Panc1 (cell line): ENCODE results near the gene NANOS2. TPM values are rescaled to one million over a fixed set of nuclear protein-coding genes. Genes with fewer than 3 reads are reported as not detected.
A peak's percentile ranks its signal among the peaks of the same experiment; 100 is the strongest.

Experiments
- ATAC-seq: fragments of 200-7000 bp; cut with Tn5 transposase; 2 replicates; pipeline ENCODE4 v1.9.1; 2020; ENCODE audit warnings: mild to moderate bottlenecking, moderate library complexity
- BruUV-seq: library from RNA; stranded (reverse); fragments of 400-500 nt; replicated peaks from 2 replicates; lab custom pipeline; 2021; lab: Mats Ljungman, UMichigan
- CTCF ChIA-PET: fragments of 300-600 bp; sonication (Branson Sonifier 250); formaldehyde crosslinking; loops from one replicate; lab custom pipeline; 2022; ENCODE audit warnings: antibody characterized with exemption; lab: Charles Lee
- POLR2A ChIA-PET: fragments of 300-600 bp; sonication (Branson Sonifier 250); formaldehyde crosslinking; loops from one replicate; lab custom pipeline; 2022; ENCODE audit warnings: antibody characterized with exemption; lab: Charles Lee
- DNase-seq: peaks from one replicate; pipeline ENCODE4 v3.0.0-alpha.2; 2010; ENCODE audit warnings: low read depth, low spot score
- H3K27ac ChIP-seq: 2 replicates; pipeline ENCODE4 v1.5.1; 2011; ENCODE audit warnings: mild to moderate bottlenecking, low read length, inconsistent platforms
- H3K27me3 ChIP-seq: fragments of 200-500 bp; sonication (Bioruptor generic); 2 replicates; pipeline ENCODE4 v1.6.0; 2014; ENCODE audit warnings: low read length, inconsistent platforms; ENCODE audit not compliant: control insufficient read depth, insufficient read depth
- H3K36me3 ChIP-seq: fragments of 200-500 bp; sonication (Bioruptor generic); 2 replicates; pipeline ENCODE4 v1.5.1; 2014; ENCODE audit warnings: inconsistent platforms, mild to moderate bottlenecking, low read length, moderate library complexity; ENCODE audit not compliant: control insufficient read depth, insufficient read depth
- H3K4me1 ChIP-seq: 2 replicates; pipeline ENCODE4 v1.5.1; 2011; ENCODE audit warnings: inconsistent platforms, mild to moderate bottlenecking, low read length, moderate library complexity; ENCODE audit not compliant: control insufficient read depth, insufficient read depth
- H3K4me3 ChIP-seq, 2 experiments: 2 replicates each; pipeline ENCODE4 v1.5.1; 2011 to 2012; ENCODE audit warnings: low read depth in 2 of 2, low read length in 2 of 2, mild to moderate bottlenecking in 2 of 2, inconsistent platforms in 1 of 2, moderate library complexity in 1 of 2
- H3K9me3 ChIP-seq: fragments of 200-500 bp; sonication (Bioruptor generic); 2 replicates; pipeline ENCODE4 v1.5.1; 2014; ENCODE audit warnings: low read depth, mild to moderate bottlenecking, inconsistent platforms, low read length, moderate library complexity; ENCODE audit not compliant: control insufficient read depth, insufficient read depth
- POLR2AphosphoS5 ChIP-seq: IDR thresholded peaks from 2 replicates; pipeline ENCODE4 v1.6.1; 2012; ENCODE audit warnings: mild to moderate bottlenecking, low read depth, low read length, moderate library complexity
- REST ChIP-seq, 2 experiments: IDR thresholded peaks; 2 replicates each; pipeline ENCODE4 v1.6.1; 2011 to 2012; ENCODE audit warnings: low read depth in 2 of 2, control low read depth in 1 of 2, low read length in 1 of 2, mild to moderate bottlenecking in 1 of 2, moderate library complexity in 1 of 2; ENCODE audit not compliant: insufficient read depth in 1 of 2
- SIN3A ChIP-seq: IDR thresholded peaks from 2 replicates; pipeline ENCODE4 v1.6.1; 2012; ENCODE audit warnings: low read depth, mild to moderate bottlenecking, low read length, moderate library complexity, borderline replicate concordance; ENCODE audit not compliant: insufficient read depth
- TCF7L2 ChIP-seq: IDR thresholded peaks from 2 replicates; pipeline ENCODE4 v1.6.1; 2011; ENCODE audit warnings: mild to moderate bottlenecking, low read depth, low read length, inconsistent platforms
- in situ Hi-C: cut with HindIII; loops from 2 replicates; pipeline ENCODE4 v1.10.0; 2016; ENCODE audit warnings: low sequenced_read_pairs, low pct_unique_long_range_greater_than_20kb
- intact Hi-C: fragments of 100-400 bp; cut with micrococcal nuclease; formaldehyde crosslinking; loops from one replicate; pipeline ENCODE4 v1.10.0; 2022; ENCODE audit not compliant: unreplicated experiment
- total RNA-seq: library from RNA; stranded (reverse); gene quantifications from one replicate; pipeline ENCODE4 v1.2.1, GENCODE V29; 2021; ENCODE audit not compliant: unreplicated experiment
- TF ChIP-seq, protein P1 (sequence below): fragments of 450-650 bp; IDR thresholded peaks from 2 replicates; pipeline ENCODE4 v1.5.1; 2017; ENCODE audit warnings: mild to moderate bottlenecking

The NANOS2 gene
- total RNA-seq, 1 experiment from 2014 or later = not detected

GRCh38 chr19:45900738-45901431 lies 13.7 kb downstream of the NANOS2 start:
- no peak for ATAC-seq
- ChIA-PET CTCF (interaction anchor here (0.8 kb wide), 1 partner anchor 83 kb away, joined by 6 read pairs; no protein-coding TSS in a partner anchor), POLR2A (interaction anchor here (0.7 kb wide), 1 partner anchor 114 kb away, joined by 10 read pairs; no protein-coding TSS in a partner anchor)
- Histone ChIP-seq H3K9me3 (no peaks in the 10 kb centered on the region), H3K36me3 (peaks cover 2% of the 10 kb centered on the region; the same call in 1 of the 2 replicates), H3K4me3 (peak overlapping the region; percentile 70 to 82), H3K4me1 (peaks cover 3% of the 10 kb centered on the region), H3K27me3 (no peaks in the 10 kb centered on the region), H3K27ac (no peak overlapping the region; the same call in 1 of the 2 replicates)
- in situ Hi-C loops (no loop called here), intact Hi-C loops (no loop called here)
- DNase-seq = no peak
- TF ChIP-seq SIN3A (no peak), REST (IDR thresholded peaks at IDR 0.05; ENCODE audit: insufficient read depth in 1 of 2, low read depth in 2 of 2, low read length in 1 of 2) (no peak), TCF7L2 (no peak), POLR2AphosphoS5 (no peak)
- TF ChIP-seq, protein P1, sequence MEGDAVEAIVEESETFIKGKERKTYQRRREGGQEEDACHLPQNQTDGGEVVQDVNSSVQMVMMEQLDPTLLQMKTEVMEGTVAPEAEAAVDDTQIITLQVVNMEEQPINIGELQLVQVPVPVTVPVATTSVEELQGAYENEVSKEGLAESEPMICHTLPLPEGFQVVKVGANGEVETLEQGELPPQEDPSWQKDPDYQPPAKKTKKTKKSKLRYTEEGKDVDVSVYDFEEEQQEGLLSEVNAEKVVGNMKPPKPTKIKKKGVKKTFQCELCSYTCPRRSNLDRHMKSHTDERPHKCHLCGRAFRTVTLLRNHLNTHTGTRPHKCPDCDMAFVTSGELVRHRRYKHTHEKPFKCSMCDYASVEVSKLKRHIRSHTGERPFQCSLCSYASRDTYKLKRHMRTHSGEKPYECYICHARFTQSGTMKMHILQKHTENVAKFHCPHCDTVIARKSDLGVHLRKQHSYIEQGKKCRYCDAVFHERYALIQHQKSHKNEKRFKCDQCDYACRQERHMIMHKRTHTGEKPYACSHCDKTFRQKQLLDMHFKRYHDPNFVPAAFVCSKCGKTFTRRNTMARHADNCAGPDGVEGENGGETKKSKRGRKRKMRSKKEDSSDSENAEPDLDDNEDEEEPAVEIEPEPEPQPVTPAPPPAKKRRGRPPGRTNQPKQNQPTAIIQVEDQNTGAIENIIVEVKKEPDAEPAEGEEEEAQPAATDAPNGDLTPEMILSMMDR = no peak
- BruUV-seq = no TSS peak

- DNase-seq = no peak
- TF ChIP-seq POLR2AphosphoS5 (no peak), SIN3A (no peak), TCF7L2 (no peak), REST (IDR thresholded peaks at IDR 0.05; ENCODE audit: insufficient read depth in 1 of 2, low read depth in 2 of 2, low read length in 1 of 2) (no peak)
- TF ChIP-seq, protein P1 = no peak
- H3K4me3 ChIP-seq = no peak overlapping the region
- POLR2A ChIA-PET = no interaction called here
- no peak for ATAC-seq
- intact Hi-C loops (no loop called here), in situ Hi-C loops (no loop called here)
- H3K27ac ChIP-seq = no peak overlapping the region
- no peaks in the 10 kb centered on the region for H3K9me3 ChIP-seq
- H3K36me3 ChIP-seq = peaks cover 2% of the 10 kb centered on the region; the same call in 1 of the 2 replicates
- BruUV-seq = TSS peak; percentile 88
- CTCF ChIA-PET = no interaction called here
- H3K27me3 ChIP-seq = no peaks in the 10 kb centered on the region
- peaks cover 3% of the 10 kb centered on the region for H3K4me1 ChIP-seq
These were observed 14.5 kb downstream of the NANOS2 start for GRCh38 chr19:45899919-45900589.
